Mesenchymal stem cell (in vitro differentiated cells and primary cell): ENCODE data around the gene QSOX1.

Source experiments
- DNase-seq: peaks from one replicate; pipeline ENCODE4 v3.0.0-alpha.2; 2013
- H2AFZ ChIP-seq: one replicate; pipeline ENCODE4 v1.6.1; 2013; ENCODE audit warnings: low read depth, mild to moderate bottlenecking, control low read depth, inconsistent platforms, low read length, moderate library complexity
- H2AK5ac ChIP-seq: 2 replicates; pipeline ENCODE4 v1.6.1; 2013; ENCODE audit warnings: low read length, moderate library complexity, mild to moderate bottlenecking, inconsistent platforms; ENCODE audit not compliant: severe bottlenecking
- H2BK120ac ChIP-seq: one replicate; pipeline ENCODE4 v1.6.1; 2013; ENCODE audit warnings: low read depth, mild to moderate bottlenecking, inconsistent platforms, low read length, moderate library complexity
- H2BK12ac ChIP-seq, 2 experiments: one replicate each; pipeline ENCODE4 v1.6.1; 2013; ENCODE audit warnings: inconsistent platforms in 2 of 2, low read length in 2 of 2, mild to moderate bottlenecking in 2 of 2, moderate library complexity in 2 of 2, control low read depth in 1 of 2
- H2BK15ac ChIP-seq: one replicate; pipeline ENCODE4 v1.6.1; 2013; ENCODE audit warnings: mild to moderate bottlenecking, low read depth, inconsistent platforms; ENCODE audit not compliant: poor library complexity, severe bottlenecking
- H2BK5ac ChIP-seq: 2 replicates; pipeline ENCODE4 v1.6.1; 2013; ENCODE audit warnings: low read depth, mild to moderate bottlenecking, low read length, control low read depth, inconsistent platforms; ENCODE audit not compliant: poor library complexity, severe bottlenecking
- H3K14ac ChIP-seq, 2 experiments: one replicate each; pipeline ENCODE4 v1.6.1; 2013; ENCODE audit warnings: inconsistent platforms in 2 of 2, low read length in 2 of 2, control low read depth in 1 of 2, mild to moderate bottlenecking in 1 of 2, moderate library complexity in 1 of 2
- H3K18ac ChIP-seq, 2 experiments: one replicate each; pipeline ENCODE4 v1.6.1; 2013; ENCODE audit warnings: inconsistent platforms in 2 of 2, low read length in 2 of 2, control low read depth in 1 of 2, low read depth in 1 of 2, mild to moderate bottlenecking in 1 of 2
- H3K23ac ChIP-seq, 2 experiments: one replicate each; pipeline ENCODE4 v1.6.1; 2013; ENCODE audit warnings: inconsistent platforms in 2 of 2, low read length in 2 of 2, mild to moderate bottlenecking in 2 of 2, moderate library complexity in 2 of 2, control low read depth in 1 of 2
- H3K27ac ChIP-seq: 2 replicates; pipeline ENCODE4 v1.5.1; 2013; ENCODE audit warnings: mild to moderate bottlenecking, moderate library complexity, low read length, control low read depth, inconsistent platforms; ENCODE audit not compliant: poor library complexity, severe bottlenecking
- H3K27me3 ChIP-seq, 2 experiments: 2 replicates each; pipeline versions ENCODE4 v1.6.1 to v1.7.0; 2013; ENCODE audit warnings: low read length in 2 of 2, mild to moderate bottlenecking in 2 of 2, moderate library complexity in 2 of 2, control low read depth in 1 of 2, inconsistent platforms in 1 of 2; ENCODE audit not compliant: control insufficient read depth in 1 of 2, insufficient read depth in 1 of 2
- H3K36me3 ChIP-seq, 2 experiments: 2 replicates each; pipeline versions ENCODE4 v1.6.1 to v1.7.0; 2013; ENCODE audit warnings: low read length in 2 of 2, control low read depth in 1 of 2, inconsistent platforms in 1 of 2, low read depth in 1 of 2, mild to moderate bottlenecking in 1 of 2; ENCODE audit not compliant: insufficient read depth in 2 of 2, control insufficient read depth in 1 of 2
- H3K4ac ChIP-seq, 2 experiments: one replicate each; pipeline ENCODE4 v1.6.1; 2013; ENCODE audit warnings: inconsistent platforms in 2 of 2, low read length in 2 of 2, mild to moderate bottlenecking in 2 of 2, moderate library complexity in 2 of 2, control low read depth in 1 of 2, low read depth in 1 of 2
- H3K4me1 ChIP-seq: 2 replicates; pipeline ENCODE4 v1.6.1; 2013; ENCODE audit warnings: low read depth, low read length, control low read depth; ENCODE audit not compliant: control insufficient read depth, insufficient read depth
- H3K4me2 ChIP-seq: 2 replicates; pipeline ENCODE4 v1.6.1; 2013; ENCODE audit warnings: low read length, mild to moderate bottlenecking, inconsistent platforms; ENCODE audit not compliant: poor library complexity, severe bottlenecking
- H3K4me3 ChIP-seq, 2 experiments: 2 replicates each; pipeline versions ENCODE4 v1.5.1 to v1.7.0; 2013; ENCODE audit warnings: low read length in 2 of 2, mild to moderate bottlenecking in 2 of 2, control low read depth in 1 of 2, low read depth in 1 of 2; ENCODE audit not compliant: insufficient read depth in 1 of 2
- H3K79me1 ChIP-seq: replicated peaks from 2 replicates; pipeline ENCODE4 v1.6.1; 2013; ENCODE audit warnings: mild to moderate bottlenecking, control low read depth, low read length, inconsistent platforms; ENCODE audit not compliant: poor library complexity, severe bottlenecking
- H3K9ac ChIP-seq: 2 replicates; pipeline ENCODE4 v1.7.0; 2013; ENCODE audit warnings: mild to moderate bottlenecking, low read length, moderate library complexity
- H3K9me3 ChIP-seq: 2 replicates; pipeline ENCODE4 v1.7.0; 2013; ENCODE audit warnings: mild to moderate bottlenecking, low read length; ENCODE audit not compliant: control insufficient read depth
- H4K8ac ChIP-seq: one replicate; pipeline ENCODE4 v1.6.1; 2013; ENCODE audit warnings: inconsistent platforms, mild to moderate bottlenecking, low read length, moderate library complexity
- H4K91ac ChIP-seq: one replicate; pipeline ENCODE4 v1.6.1; 2013; ENCODE audit warnings: mild to moderate bottlenecking, low read length, inconsistent platforms
- WGBS: methylation state at CpG from one replicate; pipeline ENCODE4 v1.1.7; 2013; ENCODE audit warnings: mixed read lengths; 5-methylcytosine and 5-hydroxymethylcytosine counted together

QSOX1 gene

DNA sequence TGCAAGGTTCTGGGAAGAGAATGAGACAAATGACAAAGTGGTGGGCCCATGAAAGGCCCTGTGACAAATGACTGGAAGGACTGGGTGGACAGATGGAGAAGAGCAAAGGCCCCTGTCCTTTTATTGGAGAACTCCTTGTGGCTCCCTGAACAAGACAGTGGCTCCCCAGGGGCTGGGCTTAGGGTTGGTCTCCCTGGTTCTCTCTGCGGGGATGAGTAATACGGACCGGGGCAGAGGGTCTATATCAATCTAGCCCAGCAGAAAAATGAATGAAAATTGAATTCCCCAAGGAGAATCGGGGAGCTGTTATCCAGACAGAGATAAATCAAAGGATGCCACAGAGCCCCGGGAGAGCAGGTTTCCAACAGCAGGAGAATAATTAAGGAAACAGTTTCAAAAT lies 70.2 kb downstream of the QSOX1 start:
- Histone ChIP-seq H3K23ac (no peak overlapping the region), H2BK120ac (no peak overlapping the region), H3K4me3 (no peak overlapping the region), H3K4me2 (no peak overlapping the region), H3K79me1 (no peaks in the 10 kb centered on the region), H3K18ac (no peak overlapping the region), H3K9ac (no peak overlapping the region), H2AFZ (no peak overlapping the region), H3K27ac (no peak overlapping the region), H3K9me3 (no peaks in the 10 kb centered on the region), H4K8ac (no peak overlapping the region), H2BK5ac (no peak overlapping the region), H2BK12ac (no peak overlapping the region), H3K27me3 (peaks cover 73 to 84% of the 10 kb centered on the region in 2 experiments), H3K36me3 (no peaks in the 10 kb centered on the region), H2AK5ac (no peak overlapping the region), H3K4me1 (peaks cover 15% of the 10 kb centered on the region), H3K14ac (no peak overlapping the region), H2BK15ac (no peak overlapping the region), H4K91ac (no peak overlapping the region), H3K4ac (no peak overlapping the region)
- DNase-seq = no peak
- WGBS = 60% methylated on average over 5 of the region's 5 CpGs

DNA sequence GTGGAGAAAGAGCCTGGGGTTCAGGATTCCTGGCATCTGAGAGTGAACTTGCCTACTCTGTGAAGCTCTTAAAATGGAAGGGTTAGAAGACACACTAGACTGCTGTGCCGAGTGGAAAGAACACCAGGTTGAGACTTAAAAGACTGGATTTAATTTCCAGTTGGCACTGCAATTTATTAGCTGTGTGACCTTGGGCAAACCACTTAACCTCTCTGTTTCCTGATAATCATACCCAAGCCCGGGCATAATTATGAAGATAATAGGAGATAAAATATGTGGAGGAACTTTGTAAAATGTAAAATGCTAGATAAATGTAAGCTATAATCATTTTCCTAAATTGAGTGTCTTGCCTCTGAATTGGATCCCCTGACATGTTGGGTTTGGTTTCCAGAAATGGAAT lies 70.7 kb downstream of the QSOX1 start:
- Histone ChIP-seq H2BK12ac (no peak overlapping the region), H3K36me3 (no peaks in the 10 kb centered on the region), H3K9ac (no peak overlapping the region), H2BK5ac (no peak overlapping the region), H3K4me2 (no peak overlapping the region), H3K79me1 (no peaks in the 10 kb centered on the region), H4K8ac (no peak overlapping the region), H2AFZ (no peak overlapping the region), H2BK15ac (no peak overlapping the region), H2AK5ac (no peak overlapping the region), H3K14ac (no peak overlapping the region), H2BK120ac (no peak overlapping the region), H3K4ac (no peak overlapping the region), H3K4me3 (no peak overlapping the region), H3K27me3 (peaks cover 68 to 82% of the 10 kb centered on the region in 2 experiments), H3K18ac (no peak overlapping the region), H3K23ac (no peak overlapping the region), H3K27ac (no peak overlapping the region), H4K91ac (no peak overlapping the region), H3K4me1 (peaks cover 19% of the 10 kb centered on the region), H3K9me3 (no peaks in the 10 kb centered on the region)
- WGBS = 67% methylated on average over 1 of the region's 2 CpGs
- DNase-seq = no peak

DNA sequence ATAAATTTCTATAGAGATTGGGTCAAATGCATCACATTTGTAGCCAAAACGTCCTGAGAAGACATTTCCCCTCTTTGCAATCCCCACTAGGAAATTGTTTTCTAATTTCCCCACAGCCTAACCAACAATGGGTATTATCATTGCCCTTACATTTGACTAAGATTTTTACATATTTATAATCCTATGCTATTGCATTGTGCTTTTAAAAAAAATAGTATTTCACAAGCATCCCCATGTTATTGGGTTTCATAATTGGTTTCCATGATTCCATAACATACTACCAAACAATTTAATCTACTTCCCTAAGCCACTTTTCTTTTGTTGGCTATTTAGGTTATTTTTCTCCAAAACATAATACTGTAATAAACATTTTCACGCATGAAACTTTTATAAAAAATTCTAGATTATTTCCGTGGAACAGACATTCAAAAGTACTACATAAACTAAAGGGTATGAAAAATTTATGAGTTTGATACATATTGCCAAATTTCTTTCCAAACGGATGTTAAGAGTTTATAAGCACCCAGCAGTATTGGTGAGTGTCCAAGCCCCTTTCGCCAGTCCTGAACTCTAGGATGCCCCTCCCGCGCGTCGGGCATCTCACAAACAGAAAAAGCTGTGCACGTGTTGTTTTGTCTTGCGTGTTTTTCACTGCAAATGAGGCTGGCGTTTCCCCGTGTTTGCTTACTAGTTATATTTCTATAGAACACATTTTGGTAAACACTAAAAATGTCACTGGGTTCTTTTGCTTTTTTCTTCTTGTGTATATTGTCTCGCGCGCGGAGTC lies 73.4 kb downstream of the QSOX1 start:
- no peak overlapping the region for H3K18ac ChIP-seq
- H2AK5ac ChIP-seq = no peak overlapping the region
- no peaks in the 10 kb centered on the region for H3K36me3 ChIP-seq
- no peak overlapping the region for H2AFZ ChIP-seq
- no peak overlapping the region for H3K4me2 ChIP-seq
- peaks cover 64 to 91% of the 10 kb centered on the region in 2 experiments for H3K27me3 ChIP-seq
- H4K91ac ChIP-seq = no peak overlapping the region
- H3K9me3 ChIP-seq = no peaks in the 10 kb centered on the region
- no peak for DNase-seq
- H3K79me1 ChIP-seq = no peaks in the 10 kb centered on the region
- no peak overlapping the region for H3K23ac ChIP-seq
- H3K9ac ChIP-seq = no peak overlapping the region
- H3K27ac ChIP-seq = no peak overlapping the region
- 55% methylated on average over 12 of the region's 17 CpGs for WGBS
- no peak overlapping the region for H2BK120ac ChIP-seq
- no peak overlapping the region for H4K8ac ChIP-seq
- no peak overlapping the region for H2BK15ac ChIP-seq
- H3K4ac ChIP-seq = no peak overlapping the region
- no peak overlapping the region for H2BK12ac ChIP-seq
- no peak overlapping the region for H3K4me3 ChIP-seq
- H3K14ac ChIP-seq = no peak overlapping the region
- peaks cover 33% of the 10 kb centered on the region for H3K4me1 ChIP-seq
- H2BK5ac ChIP-seq = no peak overlapping the region

DNA sequence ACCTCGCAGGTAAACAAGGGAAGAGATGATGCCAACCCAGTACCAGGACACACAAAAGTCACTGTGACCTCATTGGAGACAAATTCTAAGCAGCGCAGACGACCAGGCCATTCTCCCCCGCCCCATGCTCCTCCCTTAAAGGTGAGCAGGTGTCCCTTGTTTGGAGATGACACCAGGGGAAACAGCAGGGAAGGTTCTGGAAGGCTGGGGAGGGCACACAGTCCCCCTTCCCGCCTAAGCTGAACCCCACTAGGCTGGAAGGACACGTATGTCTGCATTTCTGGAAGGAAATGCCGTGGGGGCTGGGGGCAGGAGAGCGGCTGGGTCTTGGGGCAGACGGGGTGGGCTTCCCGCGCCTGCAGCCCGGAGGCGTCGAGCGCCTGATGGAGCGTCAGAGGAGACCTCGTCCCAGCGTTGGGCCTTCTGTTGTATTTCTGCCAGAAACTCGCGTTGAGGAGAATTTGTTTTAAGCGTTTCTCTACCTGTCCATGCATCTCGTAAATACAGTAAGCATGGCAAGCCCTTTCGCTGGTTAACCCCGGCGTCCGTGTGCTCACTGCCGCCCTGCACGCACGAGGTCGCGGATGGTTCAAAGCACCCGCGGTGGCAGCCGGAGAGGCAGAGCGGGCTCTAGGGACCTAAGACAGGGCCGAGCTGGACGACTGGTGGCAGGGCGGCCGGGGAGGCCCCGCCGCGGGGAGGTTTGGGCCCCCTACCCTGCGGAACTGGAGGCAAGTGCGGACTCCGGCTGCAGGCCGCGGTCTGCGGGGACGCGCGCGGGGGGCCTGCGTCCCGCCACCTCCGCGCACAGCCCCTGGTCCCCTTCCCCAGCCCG lies 74.2 kb downstream of the QSOX1 start:
- H3K27me3 ChIP-seq = peaks cover 65 to 92% of the 10 kb centered on the region in 2 experiments
- H3K4me1 ChIP-seq = peaks cover 40% of the 10 kb centered on the region
- H2BK120ac ChIP-seq = no peak overlapping the region
- H3K9me3 ChIP-seq = no peaks in the 10 kb centered on the region
- no peaks in the 10 kb centered on the region for H3K79me1 ChIP-seq
- H3K4me2 ChIP-seq = peak overlapping the region; percentile 100
- no peak overlapping the region for H3K9ac ChIP-seq
- no peak overlapping the region for H2AK5ac ChIP-seq
- 6% methylated on average over 46 of the region's 57 CpGs for WGBS
- DNase-seq = peak; percentile 30
- no peaks in the 10 kb centered on the region for H3K36me3 ChIP-seq
- H4K8ac ChIP-seq = no peak overlapping the region
- H3K23ac ChIP-seq = peak overlapping the region in 1 of 2 experiments; percentile 59
- peak overlapping the region in 1 of 2 experiments; percentile 9 for H3K18ac ChIP-seq
- H4K91ac ChIP-seq = no peak overlapping the region
- H3K27ac ChIP-seq = no peak overlapping the region
- no peak overlapping the region for H2BK5ac ChIP-seq
- H3K4ac ChIP-seq = no peak overlapping the region
- no peak overlapping the region for H2BK12ac ChIP-seq
- no peak overlapping the region for H3K14ac ChIP-seq
- peak overlapping the region; percentile 77 for H2AFZ ChIP-seq
- peak overlapping the region; percentile 66 to 75 for H3K4me3 ChIP-seq
- no peak overlapping the region for H2BK15ac ChIP-seq
